OCI-LY1 (cell line): ENCODE measurements around the gene PPP1R1B.

Experiments
- H2AFZ ChIP-seq: fragments of 200-600 bp; sonication (generic), shearing (Covaris generic); 2 replicates; pipeline ENCODE4 v1.6.0; 2014; ENCODE audit warnings: antibody characterized with exemption, mild to moderate bottlenecking, low read length
- H3F3A ChIP-seq: fragments of 200-600 bp; sonication (generic), shearing (Covaris generic); 2 replicates; pipeline ENCODE4 v1.6.0; 2014; ENCODE audit warnings: mild to moderate bottlenecking, antibody characterized with exemption, low read length, moderate library complexity; ENCODE audit not compliant: insufficient read depth
- H3K27ac ChIP-seq: fragments of 200-600 bp; sonication (generic); 2 replicates; pipeline ENCODE4 v1.5.1; 2014; ENCODE audit warnings: low read length, mixed run types, mild to moderate bottlenecking, low read depth; ENCODE audit not compliant: poor library complexity, severe bottlenecking
- H3K27me3 ChIP-seq: fragments of 200-600 bp; sonication (generic); 2 replicates; pipeline ENCODE4 v1.6.0; 2014; ENCODE audit warnings: antibody characterized with exemption, mild to moderate bottlenecking, low read length, moderate library complexity; ENCODE audit not compliant: insufficient read depth
- H3K36me3 ChIP-seq: fragments of 200-600 bp; sonication (generic); 2 replicates; pipeline ENCODE4 v1.6.1; 2014; ENCODE audit warnings: mild to moderate bottlenecking, antibody characterized with exemption, low read length, moderate library complexity, mixed read lengths; ENCODE audit not compliant: insufficient read depth
- H3K4me1 ChIP-seq: fragments of 200-600 bp; sonication (generic); 2 replicates; pipeline ENCODE4 v1.5.1; 2014; ENCODE audit warnings: mild to moderate bottlenecking, low read length, moderate library complexity; ENCODE audit not compliant: insufficient read depth, severe bottlenecking
- H3K4me2 ChIP-seq: fragments of 200-600 bp; sonication (generic), shearing (Covaris generic); 2 replicates; pipeline ENCODE4 v1.6.1; 2014; ENCODE audit warnings: low read length
- H3K4me3 ChIP-seq: fragments of 200-600 bp; sonication (generic); 2 replicates; pipeline ENCODE4 v1.5.1; 2014; ENCODE audit warnings: low read length, low read depth, mild to moderate bottlenecking, mixed read lengths; ENCODE audit not compliant: poor library complexity, severe bottlenecking
- H3K79me2 ChIP-seq: fragments of 200-600 bp; shearing (Covaris generic); 2 replicates; pipeline ENCODE4 v1.6.1; 2016; ENCODE audit warnings: mixed run types, low read length, mixed read lengths; ENCODE audit not compliant: insufficient read depth
- H3K9ac ChIP-seq: fragments of 200-600 bp; sonication (generic), shearing (Covaris generic); 2 replicates; pipeline ENCODE4 v1.6.1; 2014; ENCODE audit warnings: mild to moderate bottlenecking, low read length, mixed read lengths
- H3K9me2 ChIP-seq: fragments of 200-600 bp; sonication (generic), shearing (Covaris generic); 2 replicates; pipeline ENCODE4 v1.6.1; 2014; ENCODE audit warnings: low read depth, mild to moderate bottlenecking, low read length, mixed read lengths
- H3K9me3 ChIP-seq: fragments of 200-600 bp; shearing (Covaris generic); 2 replicates; pipeline ENCODE4 v1.6.1; 2014; ENCODE audit warnings: low read length, mixed read lengths
- H4K20me1 ChIP-seq: fragments of 200-600 bp; sonication (generic), shearing (Covaris generic); 2 replicates; pipeline ENCODE4 v1.6.0; 2016; ENCODE audit warnings: mild to moderate bottlenecking, low read length; ENCODE audit not compliant: insufficient read depth
- EZH2 ChIP-seq: fragments of 200-600 bp; sonication (generic), shearing (Covaris generic); IDR thresholded peaks from 2 replicates; pipeline ENCODE4 v1.8.0; 2017; ENCODE audit warnings: borderline replicate concordance, mixed run types, mild to moderate bottlenecking, antibody characterized with exemption, low read length, moderate library complexity, mixed read lengths
- TF ChIP-seq, protein P1 (sequence below): fragments of 200-600 bp; sonication (generic), shearing (Covaris generic); IDR thresholded peaks from 2 replicates; pipeline ENCODE4 v1.5.1; 2017; ENCODE audit warnings: mild to moderate bottlenecking, antibody characterized with exemption, low read length, moderate library complexity, mixed read lengths

PPP1R1B gene

GRCh38 chr17:39596543-39597267 is 30.0 kb upstream of the PPP1R1B start:
- Histone ChIP-seq H2AFZ (no peak overlapping the region), H4K20me1 (no peaks in the 10 kb centered on the region), H3K9me3 (no peaks in the 10 kb centered on the region), H3K9me2 (no peaks in the 10 kb centered on the region), H3K9ac (no peak overlapping the region), H3K79me2 (no peaks in the 10 kb centered on the region), H3F3A (no peaks in the 10 kb centered on the region), H3K36me3 (no peaks in the 10 kb centered on the region), H3K4me1 (no peaks in the 10 kb centered on the region), H3K4me3 (no peak overlapping the region), H3K27ac (no peak overlapping the region), H3K27me3 (peaks cover 21% of the 10 kb centered on the region; the same call in 1 of the 2 replicates), H3K4me2 (no peak overlapping the region)
- TF ChIP-seq, protein P1, sequence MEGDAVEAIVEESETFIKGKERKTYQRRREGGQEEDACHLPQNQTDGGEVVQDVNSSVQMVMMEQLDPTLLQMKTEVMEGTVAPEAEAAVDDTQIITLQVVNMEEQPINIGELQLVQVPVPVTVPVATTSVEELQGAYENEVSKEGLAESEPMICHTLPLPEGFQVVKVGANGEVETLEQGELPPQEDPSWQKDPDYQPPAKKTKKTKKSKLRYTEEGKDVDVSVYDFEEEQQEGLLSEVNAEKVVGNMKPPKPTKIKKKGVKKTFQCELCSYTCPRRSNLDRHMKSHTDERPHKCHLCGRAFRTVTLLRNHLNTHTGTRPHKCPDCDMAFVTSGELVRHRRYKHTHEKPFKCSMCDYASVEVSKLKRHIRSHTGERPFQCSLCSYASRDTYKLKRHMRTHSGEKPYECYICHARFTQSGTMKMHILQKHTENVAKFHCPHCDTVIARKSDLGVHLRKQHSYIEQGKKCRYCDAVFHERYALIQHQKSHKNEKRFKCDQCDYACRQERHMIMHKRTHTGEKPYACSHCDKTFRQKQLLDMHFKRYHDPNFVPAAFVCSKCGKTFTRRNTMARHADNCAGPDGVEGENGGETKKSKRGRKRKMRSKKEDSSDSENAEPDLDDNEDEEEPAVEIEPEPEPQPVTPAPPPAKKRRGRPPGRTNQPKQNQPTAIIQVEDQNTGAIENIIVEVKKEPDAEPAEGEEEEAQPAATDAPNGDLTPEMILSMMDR = no peak
- no peak for TF ChIP-seq EZH2

GRCh38 chr17:39597372-39598046 is 29.2 kb upstream of the PPP1R1B start:
- H3K4me1 ChIP-seq = no peaks in the 10 kb centered on the region
- H3K79me2 ChIP-seq = no peaks in the 10 kb centered on the region
- no peaks in the 10 kb centered on the region for H3K9me2 ChIP-seq
- H4K20me1 ChIP-seq = no peaks in the 10 kb centered on the region
- H3K27ac ChIP-seq = no peak overlapping the region
- H3K36me3 ChIP-seq = no peaks in the 10 kb centered on the region
- H2AFZ ChIP-seq = no peak overlapping the region
- TF ChIP-seq EZH2 = no peak
- TF ChIP-seq, protein P1 = no peak
- no peak overlapping the region for H3K9ac ChIP-seq
- no peak overlapping the region for H3K4me3 ChIP-seq
- H3F3A ChIP-seq = no peaks in the 10 kb centered on the region
- H3K27me3 ChIP-seq = peaks cover 26% of the 10 kb centered on the region; the same call in 1 of the 2 replicates
- H3K9me3 ChIP-seq = no peaks in the 10 kb centered on the region
- no peak overlapping the region for H3K4me2 ChIP-seq

DNA sequence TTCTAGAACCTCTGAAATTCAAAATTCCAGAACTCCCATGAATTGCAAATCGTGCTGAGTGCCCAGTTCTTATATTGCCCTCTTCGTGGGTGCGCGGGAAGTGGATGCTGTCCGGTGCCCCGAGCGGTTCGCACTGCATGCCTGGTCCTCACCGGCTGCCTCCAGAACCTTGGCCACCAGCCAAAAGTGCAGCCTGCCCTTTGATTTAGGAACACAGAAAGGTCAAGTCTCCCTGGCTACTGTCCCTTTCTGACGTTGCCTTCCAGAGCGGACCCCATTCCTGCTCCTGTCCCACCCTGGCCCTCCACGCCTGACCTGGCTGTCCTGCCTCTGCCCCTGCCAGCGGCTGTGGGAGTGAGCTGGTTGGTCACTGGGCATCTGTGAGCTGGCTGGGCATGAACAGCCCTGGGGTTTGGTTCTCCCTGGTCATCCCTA is 28.7 kb upstream of the PPP1R1B start:
- no peak overlapping the region for H2AFZ ChIP-seq
- no peak for TF ChIP-seq EZH2
- TF ChIP-seq, protein P1 = no peak

More for the DNA sequence above, 28.7 kb upstream of the PPP1R1B start:
- Histone ChIP-seq H3K27me3 (peaks cover 28% of the 10 kb centered on the region; the same call in 1 of the 2 replicates), H4K20me1 (no peaks in the 10 kb centered on the region), H3K36me3 (no peaks in the 10 kb centered on the region), H3F3A (no peaks in the 10 kb centered on the region), H3K9me3 (no peaks in the 10 kb centered on the region), H3K4me3 (no peak overlapping the region), H3K9ac (no peak overlapping the region), H3K4me2 (no peak overlapping the region), H3K27ac (no peak overlapping the region), H3K79me2 (no peaks in the 10 kb centered on the region), H3K9me2 (no peaks in the 10 kb centered on the region), H3K4me1 (no peaks in the 10 kb centered on the region)
